Activated CD8-positive, alpha-beta memory T cell treated with anti-CD3 and anti-CD28 coated beads, Interleukin-2, amount 10 ng/mL, durations not matched to agents 7 days and 5 days (primary cell): ENCODE data around the gene AR. TPM values are rescaled to one million over a fixed set of nuclear protein-coding genes. Genes with fewer than 3 reads are reported as not detected.

ENCODE experiments used
- ATAC-seq: fragments of 150-1000 bp; cut with Tn5 transposase; one replicate; pipeline ENCODE4 v1.10.0; 2021; ENCODE audit warnings: moderate library complexity
- CTCF ChIA-PET: fragments of 350-600 bp; sonication (Branson Sonifier 250); formaldehyde crosslinking; loops from one replicate; lab custom pipeline; 2021; ENCODE audit warnings: antibody characterized with exemption; lab: Charles Lee
- DNase-seq: peaks from one replicate; pipeline ENCODE4 v3.0.0-alpha.2; 2020
- H3K27ac Mint-ChIP-seq: one replicate; pipeline ENCODE4 v1.8.0; 2021; ENCODE audit warnings: mild to moderate bottlenecking, mixed read lengths
- H3K27me3 Mint-ChIP-seq: one replicate; pipeline ENCODE4 v1.8.0; 2021; ENCODE audit warnings: mixed read lengths
- H3K36me3 Mint-ChIP-seq: one replicate; pipeline ENCODE4 v1.8.0; 2021; ENCODE audit warnings: mild to moderate bottlenecking, mixed read lengths
- H3K4me1 Mint-ChIP-seq: one replicate; pipeline ENCODE4 v1.8.0; 2021; ENCODE audit warnings: mixed read lengths
- H3K4me3 Mint-ChIP-seq: one replicate; pipeline ENCODE4 v1.8.0; 2021; ENCODE audit warnings: mild to moderate bottlenecking, moderate library complexity, mixed read lengths
- H3K9me3 Mint-ChIP-seq: one replicate; pipeline ENCODE4 v1.8.0; 2022; ENCODE audit warnings: low read depth, mixed read lengths
- total RNA-seq, 2 experiments: library from RNA; stranded (reverse); gene quantifications; one replicate each; pipeline ENCODE4 v1.2.3, GENCODE V29; 2021

AR gene
- total RNA-seq, 2 experiments from 2014 or later, result 0.06 TPM; not detected in 1

GRCh38 chrX:67693928-67694327 lies 150.1 kb downstream of the AR start:
- Mint-ChIP-seq H3K4me1 (no peaks in the 10 kb centered on the region), H3K4me3 (no peak overlapping the region)
- CTCF ChIA-PET, result no interaction called here

GRCh38 chrX:67697452-67697851 lies 153.6 kb downstream of the AR start:
- no peak for ATAC-seq
- CTCF ChIA-PET, result no interaction called here
- Mint-ChIP-seq H3K27me3 (no peaks in the 10 kb centered on the region), H3K27ac (no peak overlapping the region), H3K4me1 (no peaks in the 10 kb centered on the region), H3K9me3 (no peaks in the 10 kb centered on the region), H3K36me3 (no peaks in the 10 kb centered on the region), H3K4me3 (no peak overlapping the region)
- DNase-seq, result no peak

More at GRCh38 chrX:67693928-67694327, 150.1 kb downstream of the AR start:
- no peaks in the 10 kb centered on the region for H3K36me3 Mint-ChIP-seq
- no peaks in the 10 kb centered on the region for H3K27me3 Mint-ChIP-seq
- H3K9me3 Mint-ChIP-seq, result no peaks in the 10 kb centered on the region
- ATAC-seq (no peak), DNase-seq (no peak)
- H3K27ac Mint-ChIP-seq, result no peak overlapping the region

GRCh38 chrX:67700602-67701001 lies 156.8 kb downstream of the AR start:
- no peaks in the 10 kb centered on the region for H3K4me1 Mint-ChIP-seq
- DNase-seq, result no peak
- H3K27me3 Mint-ChIP-seq, result no peaks in the 10 kb centered on the region
- no peak for ATAC-seq
- CTCF ChIA-PET, result no interaction called here
- H3K9me3 Mint-ChIP-seq, result no peaks in the 10 kb centered on the region
- H3K27ac Mint-ChIP-seq, result no peak overlapping the region
- no peaks in the 10 kb centered on the region for H3K36me3 Mint-ChIP-seq
- H3K4me3 Mint-ChIP-seq, result no peak overlapping the region

DNA sequence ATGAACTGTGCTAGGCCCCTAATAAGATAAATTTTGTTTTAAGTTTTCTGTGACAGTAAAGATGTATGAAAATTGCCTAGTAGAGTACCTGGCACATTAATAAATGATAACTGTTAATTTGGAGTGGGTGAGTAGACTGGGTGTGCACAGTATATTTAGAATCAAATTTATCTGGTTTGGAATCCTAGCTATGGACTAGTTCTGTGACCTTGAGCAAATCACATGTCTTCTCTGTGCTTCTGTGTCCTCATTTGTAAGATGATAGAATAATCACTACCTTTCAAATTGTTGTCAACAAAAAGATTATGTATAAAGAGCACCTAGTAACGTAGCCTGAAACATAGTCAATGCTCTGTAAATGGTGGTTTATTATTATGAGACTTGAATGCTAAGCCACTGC lies 170.2 kb downstream of the AR start:
- Mint-ChIP-seq H3K9me3 (peaks cover 2% of the 10 kb centered on the region), H3K4me1 (no peaks in the 10 kb centered on the region), H3K4me3 (no peak overlapping the region), H3K36me3 (no peaks in the 10 kb centered on the region), H3K27ac (no peak overlapping the region), H3K27me3 (no peaks in the 10 kb centered on the region)
- ATAC-seq (no peak), DNase-seq (no peak)
- CTCF ChIA-PET, result no interaction called here

DNA sequence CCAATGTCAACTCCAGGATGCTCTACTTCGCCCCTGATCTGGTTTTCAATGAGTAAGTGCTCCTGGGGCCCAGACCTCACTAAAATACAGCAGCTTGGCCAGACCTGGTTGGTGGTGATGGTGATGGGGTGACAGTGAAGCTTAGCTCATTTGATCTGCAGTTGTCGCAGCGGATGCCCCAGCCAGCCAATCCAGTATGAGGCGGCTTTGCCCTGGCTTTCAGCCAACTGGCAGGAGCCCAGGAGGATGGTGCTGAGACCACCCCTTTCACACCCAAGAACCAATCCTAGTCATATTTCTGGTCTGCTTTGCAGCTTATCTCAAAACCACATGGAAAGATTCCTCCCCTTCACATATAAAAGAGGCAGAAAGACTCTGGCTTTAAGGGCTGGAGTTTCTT lies 173.8 kb downstream of the AR start:
- DNase-seq, result no peak
- H3K36me3 Mint-ChIP-seq, result no peaks in the 10 kb centered on the region
- peaks cover 2% of the 10 kb centered on the region for H3K9me3 Mint-ChIP-seq
- ATAC-seq, result no peak
- no peaks in the 10 kb centered on the region for H3K27me3 Mint-ChIP-seq
- H3K4me1 Mint-ChIP-seq, result no peaks in the 10 kb centered on the region
- H3K27ac Mint-ChIP-seq, result no peak overlapping the region
- no peak overlapping the region for H3K4me3 Mint-ChIP-seq
- CTCF ChIA-PET, result no interaction called here

DNA sequence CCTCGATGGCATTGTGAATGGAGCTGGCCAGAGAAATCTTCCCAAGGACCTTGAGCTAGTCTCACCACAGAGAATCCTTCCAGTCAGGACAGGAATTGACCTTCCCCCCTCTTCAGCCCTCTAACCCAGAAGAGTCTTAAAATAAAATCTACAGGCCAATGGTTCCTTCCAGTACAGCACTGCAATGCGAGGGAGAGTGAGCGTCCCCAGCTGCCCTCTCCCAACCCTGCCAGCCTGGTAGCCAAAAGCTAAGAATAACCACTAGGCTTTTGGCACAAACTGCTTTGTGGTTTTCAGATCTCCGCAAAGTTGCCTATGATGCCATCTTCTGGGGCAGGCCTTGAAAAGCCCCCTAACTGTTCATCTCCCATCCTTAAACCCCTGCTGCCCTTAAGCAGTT lies 175.1 kb downstream of the AR start:
- H3K27ac Mint-ChIP-seq, result no peak overlapping the region
- DNase-seq (no peak), ATAC-seq (no peak)
- no peaks in the 10 kb centered on the region for H3K36me3 Mint-ChIP-seq
- H3K4me3 Mint-ChIP-seq, result no peak overlapping the region
- no peaks in the 10 kb centered on the region for H3K27me3 Mint-ChIP-seq
- no peaks in the 10 kb centered on the region for H3K4me1 Mint-ChIP-seq
- CTCF ChIA-PET, result no interaction called here
- peaks cover 2% of the 10 kb centered on the region for H3K9me3 Mint-ChIP-seq

- CTCF ChIA-PET, result no interaction called here
- no peak for ATAC-seq
- no peak overlapping the region for H3K27ac Mint-ChIP-seq
Observed at GRCh38 chrX:67720344-67720743, 176.5 kb downstream of the AR start.

DNA sequence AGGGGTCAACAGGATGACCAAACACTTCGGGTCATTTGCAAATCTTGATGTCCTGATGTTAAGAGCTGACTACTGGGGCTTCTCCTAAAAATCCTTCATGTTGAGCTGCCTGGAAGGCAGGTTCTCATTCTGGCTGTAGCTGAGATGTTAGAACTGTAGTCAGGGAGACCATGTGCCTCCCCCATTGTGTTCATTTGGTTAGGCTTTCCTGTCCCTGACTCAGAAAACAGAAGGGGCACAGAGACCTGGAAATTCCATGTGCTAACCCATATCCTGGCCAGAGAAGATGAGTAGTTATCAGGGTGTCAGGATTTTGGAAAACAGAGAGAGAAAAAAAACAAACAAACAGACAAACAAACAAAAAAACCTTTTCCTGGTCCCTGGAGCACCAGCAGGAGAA lies 177.5 kb downstream of the AR start:
- ATAC-seq (no peak), DNase-seq (no peak)
- no peaks in the 10 kb centered on the region for H3K27me3 Mint-ChIP-seq
- no peak overlapping the region for H3K4me3 Mint-ChIP-seq
- no peak overlapping the region for H3K27ac Mint-ChIP-seq
- H3K9me3 Mint-ChIP-seq, result peaks cover 3% of the 10 kb centered on the region
- CTCF ChIA-PET, result no interaction called here
- no peaks in the 10 kb centered on the region for H3K4me1 Mint-ChIP-seq
- no peaks in the 10 kb centered on the region for H3K36me3 Mint-ChIP-seq

More at GRCh38 chrX:67720344-67720743, 176.5 kb downstream of the AR start:
- H3K9me3 Mint-ChIP-seq, result peaks cover 3% of the 10 kb centered on the region
- H3K4me1 Mint-ChIP-seq, result no peaks in the 10 kb centered on the region
- no peaks in the 10 kb centered on the region for H3K27me3 Mint-ChIP-seq
- no peak for DNase-seq
- H3K4me3 Mint-ChIP-seq, result no peak overlapping the region
- no peaks in the 10 kb centered on the region for H3K36me3 Mint-ChIP-seq

DNA sequence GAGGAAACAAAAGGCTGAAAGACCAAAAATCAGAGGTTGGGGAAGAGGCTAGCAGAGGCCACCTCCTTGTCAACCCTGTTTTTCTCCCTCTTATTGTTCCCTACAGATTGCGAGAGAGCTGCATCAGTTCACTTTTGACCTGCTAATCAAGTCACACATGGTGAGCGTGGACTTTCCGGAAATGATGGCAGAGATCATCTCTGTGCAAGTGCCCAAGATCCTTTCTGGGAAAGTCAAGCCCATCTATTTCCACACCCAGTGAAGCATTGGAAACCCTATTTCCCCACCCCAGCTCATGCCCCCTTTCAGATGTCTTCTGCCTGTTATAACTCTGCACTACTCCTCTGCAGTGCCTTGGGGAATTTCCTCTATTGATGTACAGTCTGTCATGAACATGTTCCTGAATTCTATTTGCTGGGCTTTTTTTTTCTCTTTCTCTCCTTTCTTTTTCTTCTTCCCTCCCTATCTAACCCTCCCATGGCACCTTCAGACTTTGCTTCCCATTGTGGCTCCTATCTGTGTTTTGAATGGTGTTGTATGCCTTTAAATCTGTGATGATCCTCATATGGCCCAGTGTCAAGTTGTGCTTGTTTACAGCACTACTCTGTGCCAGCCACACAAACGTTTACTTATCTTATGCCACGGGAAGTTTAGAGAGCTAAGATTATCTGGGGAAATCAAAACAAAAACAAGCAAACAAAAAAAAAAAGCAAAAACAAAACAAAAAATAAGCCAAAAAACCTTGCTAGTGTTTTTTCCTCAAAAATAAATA lies 179.9 kb downstream of the AR start:
- Mint-ChIP-seq H3K27ac (no peak overlapping the region), H3K4me3 (no peak overlapping the region), H3K36me3 (no peaks in the 10 kb centered on the region), H3K9me3 (peaks cover 2% of the 10 kb centered on the region), H3K4me1 (no peaks in the 10 kb centered on the region), H3K27me3 (no peaks in the 10 kb centered on the region)
- no peak for ATAC-seq
- no peak for DNase-seq
- CTCF ChIA-PET, result no interaction called here

GRCh38 chrX:67724359-67725110 lies 180.7 kb downstream of the AR start:
- Mint-ChIP-seq H3K27me3 (no peaks in the 10 kb centered on the region), H3K4me1 (no peaks in the 10 kb centered on the region), H3K9me3 (peaks cover 2% of the 10 kb centered on the region), H3K27ac (no peak overlapping the region), H3K4me3 (no peak overlapping the region), H3K36me3 (no peaks in the 10 kb centered on the region)
- DNase-seq (no peak), ATAC-seq (no peak)
- CTCF ChIA-PET, result no interaction called here

GRCh38 chrX:67725471-67725870 lies 181.7 kb downstream of the AR start:
- CTCF ChIA-PET, result no interaction called here
- H3K27me3 Mint-ChIP-seq, result no peaks in the 10 kb centered on the region
- no peak for ATAC-seq
- H3K4me1 Mint-ChIP-seq, result no peaks in the 10 kb centered on the region
- H3K9me3 Mint-ChIP-seq, result peaks cover 2% of the 10 kb centered on the region
- no peaks in the 10 kb centered on the region for H3K36me3 Mint-ChIP-seq
- no peak overlapping the region for H3K27ac Mint-ChIP-seq
- no peak for DNase-seq
- H3K4me3 Mint-ChIP-seq, result no peak overlapping the region

GRCh38 chrX:67726018-67726417 lies 182.2 kb downstream of the AR start:
- DNase-seq (no peak), ATAC-seq (no peak)
- no peaks in the 10 kb centered on the region for H3K4me1 Mint-ChIP-seq
- no peak overlapping the region for H3K4me3 Mint-ChIP-seq
- H3K27me3 Mint-ChIP-seq, result no peaks in the 10 kb centered on the region
- no peaks in the 10 kb centered on the region for H3K36me3 Mint-ChIP-seq
- CTCF ChIA-PET, result no interaction called here
- peaks cover 2% of the 10 kb centered on the region for H3K9me3 Mint-ChIP-seq
- no peak overlapping the region for H3K27ac Mint-ChIP-seq

DNA sequence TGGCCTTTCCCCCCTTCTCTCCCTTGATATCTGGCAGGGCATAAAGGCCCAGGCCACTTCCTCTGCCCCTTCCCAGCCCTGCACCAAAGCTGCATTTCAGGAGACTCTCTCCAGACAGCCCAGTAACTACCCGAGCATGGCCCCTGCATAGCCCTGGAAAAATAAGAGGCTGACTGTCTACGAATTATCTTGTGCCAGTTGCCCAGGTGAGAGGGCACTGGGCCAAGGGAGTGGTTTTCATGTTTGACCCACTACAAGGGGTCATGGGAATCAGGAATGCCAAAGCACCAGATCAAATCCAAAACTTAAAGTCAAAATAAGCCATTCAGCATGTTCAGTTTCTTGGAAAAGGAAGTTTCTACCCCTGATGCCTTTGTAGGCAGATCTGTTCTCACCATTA lies 183.8 kb downstream of the AR start:
- H3K36me3 Mint-ChIP-seq, result no peaks in the 10 kb centered on the region
- H3K4me1 Mint-ChIP-seq, result no peaks in the 10 kb centered on the region
- H3K9me3 Mint-ChIP-seq, result peaks cover 2% of the 10 kb centered on the region
- H3K4me3 Mint-ChIP-seq, result no peak overlapping the region
- H3K27ac Mint-ChIP-seq, result no peak overlapping the region
- no peak for ATAC-seq
- no peaks in the 10 kb centered on the region for H3K27me3 Mint-ChIP-seq
- CTCF ChIA-PET, result no interaction called here
- DNase-seq, result no peak

GRCh38 chrX:67730296-67730695 lies 186.5 kb downstream of the AR start:
- DNase-seq (no peak), ATAC-seq (no peak)
- Mint-ChIP-seq H3K27ac (no peak overlapping the region), H3K4me3 (no peak overlapping the region), H3K9me3 (no peaks in the 10 kb centered on the region), H3K4me1 (no peaks in the 10 kb centered on the region), H3K27me3 (no peaks in the 10 kb centered on the region), H3K36me3 (no peaks in the 10 kb centered on the region)
- CTCF ChIA-PET, result no interaction called here
